Natural killer cell treated with Interleukin-12 subunit alpha and Interleukin-12 subunit beta and Interleukin-15 and Interleukin-18, amount 100 ng/mL, for 72 hours (primary cell): ENCODE results near the gene SLC25A25. TPM values are rescaled to one million over a fixed set of nuclear protein-coding genes. Genes with fewer than 3 reads are reported as not detected.

ENCODE experiments used
- ATAC-seq, 2 donors: fragments of 150-1000 bp; cut with Tn5 transposase in 1 of 2; sonication (Bioruptor Pico), chemical (Tn5 transposase) in 1 of 2; 2 replicates each; pipeline ENCODE4 v1.10.0; 2021
- DNase-seq: peaks from one replicate; pipeline ENCODE4 v3.0.0; 2022; ENCODE audit warnings: low spot score
- H3K27ac Mint-ChIP-seq, 2 donors: 1 replicate in 1 of 2; 2 replicates in 1 of 2; pipeline ENCODE4 v1.8.0; 2022; ENCODE audit warnings: mixed read lengths in 2 of 2, mild to moderate bottlenecking in 1 of 2, moderate library complexity in 1 of 2
- H3K27me3 Mint-ChIP-seq, 2 donors: 1 replicate in 1 of 2; 2 replicates in 1 of 2; pipeline ENCODE4 v1.8.0; 2022; ENCODE audit warnings: mixed read lengths in 2 of 2
- H3K36me3 Mint-ChIP-seq: one replicate; pipeline ENCODE4 v1.8.0; 2022; ENCODE audit warnings: mixed read lengths
- H3K4me1 Mint-ChIP-seq, 2 donors: 1 replicate in 1 of 2; 2 replicates in 1 of 2; pipeline ENCODE4 v1.8.0; 2022; ENCODE audit warnings: low read depth in 2 of 2, mixed read lengths in 2 of 2, mild to moderate bottlenecking in 1 of 2
- H3K4me3 Mint-ChIP-seq: one replicate; pipeline ENCODE4 v1.8.0; 2022; ENCODE audit warnings: mixed read lengths
- H3K9me3 Mint-ChIP-seq: 2 replicates; pipeline ENCODE4 v1.8.0; 2022; ENCODE audit warnings: mixed read lengths
- total RNA-seq, 2 donors: library from RNA; stranded (reverse); gene quantifications; one replicate each; pipeline ENCODE4 v1.2.3, GENCODE V29; 2022

SLC25A25 gene
- total RNA-seq, 2 donors from 2014 or later: 15.0 to 23.2 TPM

DNA sequence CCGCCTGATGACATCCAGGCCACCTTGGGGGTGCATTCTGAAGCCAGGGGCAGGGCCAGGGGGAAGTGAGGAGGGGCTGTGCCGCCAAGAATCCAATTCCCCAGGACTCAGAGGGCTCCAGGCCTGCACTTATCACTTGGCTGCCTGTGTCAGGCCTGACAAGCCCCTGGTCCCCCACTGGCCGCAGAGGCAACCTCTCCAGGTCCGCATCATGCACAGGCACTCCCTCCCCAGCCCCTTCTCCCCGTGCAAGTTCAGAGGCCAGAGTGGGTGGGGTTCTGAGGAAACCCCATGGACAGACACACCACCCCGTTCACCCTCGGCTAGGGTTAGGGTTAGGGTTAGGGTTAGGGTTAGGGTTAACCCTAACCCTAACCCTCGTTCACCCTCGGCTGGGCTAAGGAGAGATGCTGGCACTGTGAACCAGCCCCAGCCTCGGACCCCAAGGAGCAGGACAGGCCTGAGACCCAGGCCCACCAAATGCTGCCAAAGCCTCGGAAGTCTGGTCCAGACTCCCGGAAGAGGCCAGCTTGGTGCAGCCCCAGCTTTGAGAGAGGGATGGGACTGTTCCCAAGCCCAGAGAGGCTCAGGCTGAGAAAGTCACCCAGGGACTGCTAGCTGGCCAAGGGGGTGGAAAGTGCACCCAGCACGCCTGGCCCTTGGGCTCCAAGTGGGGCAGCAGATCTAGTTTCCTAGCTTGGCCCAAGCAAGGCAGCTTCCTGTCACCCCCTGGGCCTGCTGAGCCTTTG is 86.1 kb downstream of the SLC25A25 start:
- peaks cover 0 to under 1% of the 10 kb centered on the region in 2 donors for H3K4me1 Mint-ChIP-seq
- DNase-seq (no peak), ATAC-seq (no peak)
- no peaks in the 10 kb centered on the region for H3K27me3 Mint-ChIP-seq
- H3K4me3 Mint-ChIP-seq: no peak overlapping the region
- H3K36me3 Mint-ChIP-seq: no peaks in the 10 kb centered on the region
- no peak overlapping the region for H3K27ac Mint-ChIP-seq
- H3K9me3 Mint-ChIP-seq: no peaks in the 10 kb centered on the region

DNA sequence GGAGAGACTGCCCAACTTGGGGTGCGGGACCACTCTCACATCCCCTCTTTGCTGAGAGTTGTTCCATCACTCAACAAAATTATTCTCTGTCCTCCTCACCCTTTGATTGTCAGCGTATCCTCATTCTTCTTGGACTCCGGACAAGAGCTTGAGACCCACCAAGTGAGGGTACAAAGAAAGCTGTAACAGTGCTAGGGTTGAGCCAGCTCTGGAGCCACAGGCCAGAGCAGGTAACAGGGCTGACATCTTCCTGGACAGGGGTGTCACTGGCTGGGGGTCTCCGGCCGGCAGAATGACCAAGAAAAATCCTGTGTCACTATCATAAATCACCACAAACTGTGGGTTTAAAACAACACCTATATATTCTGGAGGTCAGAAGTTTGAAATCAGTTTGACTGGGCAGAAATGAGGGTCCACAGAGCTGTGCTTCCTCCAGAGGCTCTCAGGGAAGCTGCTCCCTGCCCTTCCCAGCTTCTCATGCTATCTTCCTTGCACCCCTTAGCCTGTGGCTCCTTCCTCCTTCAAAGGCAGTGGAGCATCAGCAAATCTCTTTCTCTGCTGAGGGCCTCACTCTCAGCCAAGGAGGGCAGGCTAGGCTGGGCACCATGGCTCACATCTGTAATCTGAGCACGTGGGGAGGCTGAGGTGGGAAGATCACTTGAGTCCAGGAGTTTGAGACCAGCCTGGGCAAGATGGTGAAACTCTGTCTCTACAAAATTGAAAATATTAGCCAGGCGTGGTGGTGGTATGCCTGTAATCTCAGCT is 87.9 kb downstream of the SLC25A25 start:
- ATAC-seq: no peak
- no peak overlapping the region for H3K4me3 Mint-ChIP-seq
- H3K9me3 Mint-ChIP-seq: no peaks in the 10 kb centered on the region
- peaks cover 5 to 6% of the 10 kb centered on the region in 2 donors for H3K4me1 Mint-ChIP-seq
- H3K27ac Mint-ChIP-seq: peak overlapping the region in 1 of 2 donors; percentile 4
- peak; percentile 56 for DNase-seq
- no peaks in the 10 kb centered on the region for H3K36me3 Mint-ChIP-seq
- H3K27me3 Mint-ChIP-seq: no peaks in the 10 kb centered on the region

Other genes starting within 250 kb of the SLC25A25 start
- 10 to 100 TPM; 12.7 to 34.1 TPM for gene ENG, start 213.6 kb upstream of the SLC25A25 start, total RNA-seq
- 10 to 100 TPM; 11.5 to 13.0 TPM for gene AK1, start 190.6 kb upstream of the SLC25A25 start, total RNA-seq
- 10 to 100 TPM; 53.4 to 67.2 TPM for gene ST6GALNAC6, start 168.6 kb upstream of the SLC25A25 start, total RNA-seq
- gene ST6GALNAC4, start 151.2 kb upstream of the SLC25A25 start, total RNA-seq: 10 to 100 TPM; 17.5 to 44.5 TPM
- 1 to 10 TPM; 2.7 to 3.7 TPM for gene PIP5KL1, start 137.5 kb upstream of the SLC25A25 start, total RNA-seq
- 10 to 100 TPM; 47.9 to 74.4 TPM for gene DPM2, start 130.4 kb upstream of the SLC25A25 start, total RNA-seq
- gene EEIG1, start 87.2 kb upstream of the SLC25A25 start, total RNA-seq: 10 to 100 TPM in 1 of 2 donors, 1 to 10 TPM in 1; 8.2 to 16.4 TPM
- 10 to 100 TPM; 15.7 to 16.4 TPM for gene NAIF1, start 912 bp upstream of the SLC25A25 start, total RNA-seq
- 100 to 1,000 TPM in 1 of 2 donors, 10 to 100 TPM in 1; 56.8 to 110 TPM for gene PTGES2, start 59.5 kb downstream of the SLC25A25 start, total RNA-seq
- not detected for gene LCN2, start 81.2 kb downstream of the SLC25A25 start, total RNA-seq
- gene BBLN, start 92.0 kb downstream of the SLC25A25 start, total RNA-seq: 10 to 100 TPM; 58.1 to 60.4 TPM
- 100 to 1,000 TPM; 114 to 135 TPM for gene CIZ1, start 123.3 kb downstream of the SLC25A25 start, total RNA-seq
- gene DNM1, start 135.1 kb downstream of the SLC25A25 start, total RNA-seq: 1 to 10 TPM in 1 of 2 donors, under 1 TPM in 1; 0.52 to 1.1 TPM
- gene GOLGA2, start 207.8 kb downstream of the SLC25A25 start, total RNA-seq: 10 to 100 TPM; 66.8 to 68.9 TPM
- gene SWI5, start 208.0 kb downstream of the SLC25A25 start, total RNA-seq: 10 to 100 TPM in 1 of 2 donors, 1 to 10 TPM in 1; 7.5 to 20.4 TPM